ENCODE measurements around the gene MEIS3. TPM values are rescaled to one million over a fixed set of nuclear protein-coding genes. Genes with fewer than 3 reads are reported as not detected.
A peak's percentile ranks its signal among the peaks of the same experiment; 100 is the strongest.

Gene MEIS3
- total RNA-seq, 1 experiment from 2014 or later: 1.3 TPM

DNA sequence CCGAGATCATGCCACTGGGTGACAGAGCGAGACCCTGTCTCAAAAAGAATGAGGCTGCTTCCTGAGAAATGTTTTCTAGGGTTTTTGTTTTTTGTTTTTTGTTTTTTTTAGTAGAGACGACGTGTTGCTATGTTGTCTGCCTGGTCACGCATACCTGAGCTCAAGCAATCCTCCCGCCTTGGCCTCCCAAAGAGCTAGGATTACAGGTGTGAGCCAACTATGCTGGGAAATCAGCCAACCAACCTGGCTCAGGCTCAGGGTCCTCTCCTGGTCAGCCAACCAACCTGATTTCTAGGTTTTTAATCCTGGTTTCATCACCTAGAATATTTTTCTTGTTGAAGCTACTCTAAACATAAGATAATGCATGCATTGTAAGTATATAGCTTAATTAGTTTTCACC lies 62.4 kb downstream of the MEIS3 start:
- ChIA-PET POLR2A (ENCODE audit: unreplicated experiment) (no interaction called here), CTCF (no interaction called here)
- Histone ChIP-seq H3K9me2 (replicated peaks; ENCODE audit: low read length) (no peaks in the 10 kb centered on the region), H3K9me3 (ENCODE audit: low read length) (no peaks in the 10 kb centered on the region), H3K36me3 (ENCODE audit: low read depth, low read length) (peaks cover 24% of the 10 kb centered on the region), H3K9ac (ENCODE audit: low read length) (no peak overlapping the region), H3K4me3 (ENCODE audit: low read length) (no peak overlapping the region), H3K4me1 (ENCODE audit: insufficient read depth, low read length) (no peaks in the 10 kb centered on the region), H3K79me2 (ENCODE audit: low read length) (peaks cover 18% of the 10 kb centered on the region), H3K4me2 (ENCODE audit: low read length) (no peak overlapping the region), H3K27me3 (ENCODE audit: low read length) (no peaks in the 10 kb centered on the region), H3F3A (ENCODE audit: low read length, unreplicated experiment) (no peaks in the 10 kb centered on the region), H3K27ac (ENCODE audit: low read length) (no peak overlapping the region), H2AFZ (ENCODE audit: low read length) (no peak overlapping the region), H4K20me1 (ENCODE audit: low read length) (no peaks in the 10 kb centered on the region)
- ATAC-seq (no peak), DNase-seq (peak; percentile 26)
- no peak for TF ChIP-seq EZH2phosphoT487 (IDR thresholded peaks at IDR 0.05; ENCODE audit: borderline replicate concordance, low read length)
- TF ChIP-seq, protein P1, sequence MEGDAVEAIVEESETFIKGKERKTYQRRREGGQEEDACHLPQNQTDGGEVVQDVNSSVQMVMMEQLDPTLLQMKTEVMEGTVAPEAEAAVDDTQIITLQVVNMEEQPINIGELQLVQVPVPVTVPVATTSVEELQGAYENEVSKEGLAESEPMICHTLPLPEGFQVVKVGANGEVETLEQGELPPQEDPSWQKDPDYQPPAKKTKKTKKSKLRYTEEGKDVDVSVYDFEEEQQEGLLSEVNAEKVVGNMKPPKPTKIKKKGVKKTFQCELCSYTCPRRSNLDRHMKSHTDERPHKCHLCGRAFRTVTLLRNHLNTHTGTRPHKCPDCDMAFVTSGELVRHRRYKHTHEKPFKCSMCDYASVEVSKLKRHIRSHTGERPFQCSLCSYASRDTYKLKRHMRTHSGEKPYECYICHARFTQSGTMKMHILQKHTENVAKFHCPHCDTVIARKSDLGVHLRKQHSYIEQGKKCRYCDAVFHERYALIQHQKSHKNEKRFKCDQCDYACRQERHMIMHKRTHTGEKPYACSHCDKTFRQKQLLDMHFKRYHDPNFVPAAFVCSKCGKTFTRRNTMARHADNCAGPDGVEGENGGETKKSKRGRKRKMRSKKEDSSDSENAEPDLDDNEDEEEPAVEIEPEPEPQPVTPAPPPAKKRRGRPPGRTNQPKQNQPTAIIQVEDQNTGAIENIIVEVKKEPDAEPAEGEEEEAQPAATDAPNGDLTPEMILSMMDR (conservative IDR thresholded peaks at IDR 0.05; ENCODE audit: low read depth, low read length): no peak
- intact Hi-C loops (cut with micrococcal nuclease): no loop called here
- no TSS peak for BruUV-seq (replicated peaks)

DNA sequence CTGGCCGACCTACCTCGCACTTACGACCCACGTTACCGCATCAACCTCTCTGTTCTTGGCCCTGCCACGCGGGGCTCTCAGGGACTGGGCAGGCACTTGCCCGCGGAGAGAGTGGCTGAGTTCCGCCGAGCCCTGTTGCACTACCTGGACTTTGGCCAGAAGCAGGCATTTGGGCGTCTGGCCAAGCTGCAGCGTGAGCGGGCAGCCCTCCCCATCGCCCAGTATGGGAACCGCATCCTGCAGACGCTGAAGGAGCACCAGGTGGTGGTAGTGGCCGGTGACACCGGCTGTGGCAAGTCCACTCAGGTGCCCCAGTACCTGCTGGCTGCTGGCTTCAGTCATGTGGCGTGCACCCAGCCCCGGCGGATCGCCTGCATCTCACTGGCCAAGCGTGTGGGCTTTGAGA lies 66.0 kb downstream of the MEIS3 start:
- POLR2A ChIA-PET (ENCODE audit: unreplicated experiment): no interaction called here
- CTCF ChIA-PET: no interaction called here

More for the DNA sequence above, 66.0 kb downstream of the MEIS3 start:
- Histone ChIP-seq H3K27me3 (ENCODE audit: low read length) (no peaks in the 10 kb centered on the region), H3K9ac (ENCODE audit: low read length) (no peak overlapping the region), H3K9me2 (replicated peaks; ENCODE audit: low read length) (no peaks in the 10 kb centered on the region), H3K27ac (ENCODE audit: low read length) (no peak overlapping the region), H3F3A (ENCODE audit: low read length, unreplicated experiment) (no peaks in the 10 kb centered on the region), H3K4me2 (ENCODE audit: low read length) (no peak overlapping the region), H4K20me1 (ENCODE audit: low read length) (no peaks in the 10 kb centered on the region), H3K79me2 (ENCODE audit: low read length) (peaks cover 46% of the 10 kb centered on the region), H3K9me3 (ENCODE audit: low read length) (no peaks in the 10 kb centered on the region), H2AFZ (ENCODE audit: low read length) (no peak overlapping the region), H3K4me3 (ENCODE audit: low read length) (no peak overlapping the region), H3K4me1 (ENCODE audit: insufficient read depth, low read length) (peaks cover 8% of the 10 kb centered on the region; the same call in 1 of the 2 replicates), H3K36me3 (ENCODE audit: low read depth, low read length) (peaks cover 24% of the 10 kb centered on the region)
- intact Hi-C loops (cut with micrococcal nuclease): no loop called here
- ATAC-seq (no peak), DNase-seq (no peak)
- TF ChIP-seq EZH2phosphoT487 (IDR thresholded peaks at IDR 0.05; ENCODE audit: borderline replicate concordance, low read length) (no peak), EZH2 (IDR thresholded peaks at IDR 0.05; ENCODE audit: low read length, unreplicated experiment) (no peak)
- TF ChIP-seq, protein P1 (conservative IDR thresholded peaks at IDR 0.05; ENCODE audit: low read depth, low read length): no peak
- no TSS peak for BruUV-seq (replicated peaks)

Other genes with a start within 250 kb of the MEIS3 start
- 2.4 and 2.9 TPM in 2 replicates for gene BBC3, start 188.3 kb downstream of the MEIS3 start, total RNA-seq (2014; rRNA removed)
- 8.3 and 12.4 TPM in 2 replicates for gene CCDC9, start 163.0 kb downstream of the MEIS3 start, total RNA-seq (2014; rRNA removed)
- 2.5 and 5.1 TPM in 2 replicates for gene INAFM1, start 144.6 kb downstream of the MEIS3 start, total RNA-seq (2014; rRNA removed)
- not detected in 2 replicates for gene C5AR1, start 109.7 kb downstream of the MEIS3 start, total RNA-seq (2014; rRNA removed)
- gene C5AR2, start 87.4 kb downstream of the MEIS3 start, total RNA-seq (2014; rRNA removed): not detected in 2 replicates
- 28.3 and 37.5 TPM in 2 replicates for gene DHX34, start 70.2 kb downstream of the MEIS3 start, total RNA-seq (2014; rRNA removed)
- 0.33 TPM in 1 of 2 replicates, not detected in the other for gene SLC8A2, start 52.4 kb upstream of the MEIS3 start, total RNA-seq (2014; rRNA removed)
- 8.0 and 18.3 TPM in 2 replicates for gene KPTN, start 64.7 kb upstream of the MEIS3 start, total RNA-seq (2014; rRNA removed)
- gene NAPA, start 95.5 kb upstream of the MEIS3 start, total RNA-seq (2014; rRNA removed): 75.1 and 95.9 TPM in 2 replicates
- gene ZNF541, start 153.6 kb upstream of the MEIS3 start, total RNA-seq (2014; rRNA removed): not detected in 2 replicates
- gene BICRA, start 189.6 kb upstream of the MEIS3 start, total RNA-seq (2014; rRNA removed): 1.2 and 2.4 TPM in 2 replicates

All from PC-3 (cell line).